GM12873 (cell line): ENCODE results near the gene TOP2A.

ENCODE experiments used
- TF ChIP-seq, protein P1 (sequence below): IDR thresholded peaks from 2 replicates; pipeline ENCODE4 v1.5.1; 2012; ENCODE audit warnings: low read depth, mild to moderate bottlenecking, moderate library complexity, low read length, control low read depth; ENCODE audit not compliant: insufficient read depth; ENCODE audit errors: missing control alignments

The TOP2A gene

DNA sequence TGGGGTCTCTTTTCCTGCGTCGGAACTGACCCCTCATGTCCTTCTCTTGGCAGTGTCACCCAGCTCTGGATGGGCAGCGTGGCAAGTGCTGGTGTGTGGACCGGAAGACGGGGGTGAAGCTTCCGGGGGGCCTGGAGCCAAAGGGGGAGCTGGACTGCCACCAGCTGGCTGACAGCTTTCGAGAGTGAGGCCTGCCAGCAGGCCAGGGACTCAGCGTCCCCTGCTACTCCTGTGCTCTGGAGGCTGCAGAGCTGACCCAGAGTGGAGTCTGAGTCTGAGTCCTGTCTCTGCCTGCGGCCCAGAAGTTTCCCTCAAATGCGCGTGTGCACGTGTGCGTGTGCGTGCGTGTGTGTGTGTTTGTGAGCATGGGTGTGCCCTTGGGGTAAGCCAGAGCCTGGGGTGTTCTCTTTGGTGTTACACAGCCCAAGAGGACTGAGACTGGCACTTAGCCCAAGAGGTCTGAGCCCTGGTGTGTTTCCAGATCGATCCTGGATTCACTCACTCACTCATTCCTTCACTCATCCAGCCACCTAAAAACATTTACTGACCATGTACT lies 38.8 kb upstream of the TOP2A start:
- TF ChIP-seq, protein P1, sequence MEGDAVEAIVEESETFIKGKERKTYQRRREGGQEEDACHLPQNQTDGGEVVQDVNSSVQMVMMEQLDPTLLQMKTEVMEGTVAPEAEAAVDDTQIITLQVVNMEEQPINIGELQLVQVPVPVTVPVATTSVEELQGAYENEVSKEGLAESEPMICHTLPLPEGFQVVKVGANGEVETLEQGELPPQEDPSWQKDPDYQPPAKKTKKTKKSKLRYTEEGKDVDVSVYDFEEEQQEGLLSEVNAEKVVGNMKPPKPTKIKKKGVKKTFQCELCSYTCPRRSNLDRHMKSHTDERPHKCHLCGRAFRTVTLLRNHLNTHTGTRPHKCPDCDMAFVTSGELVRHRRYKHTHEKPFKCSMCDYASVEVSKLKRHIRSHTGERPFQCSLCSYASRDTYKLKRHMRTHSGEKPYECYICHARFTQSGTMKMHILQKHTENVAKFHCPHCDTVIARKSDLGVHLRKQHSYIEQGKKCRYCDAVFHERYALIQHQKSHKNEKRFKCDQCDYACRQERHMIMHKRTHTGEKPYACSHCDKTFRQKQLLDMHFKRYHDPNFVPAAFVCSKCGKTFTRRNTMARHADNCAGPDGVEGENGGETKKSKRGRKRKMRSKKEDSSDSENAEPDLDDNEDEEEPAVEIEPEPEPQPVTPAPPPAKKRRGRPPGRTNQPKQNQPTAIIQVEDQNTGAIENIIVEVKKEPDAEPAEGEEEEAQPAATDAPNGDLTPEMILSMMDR, result no peak

GRCh38 chr17:40454613-40454995 lies 36.9 kb upstream of the TOP2A start:
- TF ChIP-seq, protein P1, result no peak

GRCh38 chr17:40453881-40454612 lies 36.4 kb upstream of the TOP2A start:
- TF ChIP-seq, protein P1, result no peak

DNA sequence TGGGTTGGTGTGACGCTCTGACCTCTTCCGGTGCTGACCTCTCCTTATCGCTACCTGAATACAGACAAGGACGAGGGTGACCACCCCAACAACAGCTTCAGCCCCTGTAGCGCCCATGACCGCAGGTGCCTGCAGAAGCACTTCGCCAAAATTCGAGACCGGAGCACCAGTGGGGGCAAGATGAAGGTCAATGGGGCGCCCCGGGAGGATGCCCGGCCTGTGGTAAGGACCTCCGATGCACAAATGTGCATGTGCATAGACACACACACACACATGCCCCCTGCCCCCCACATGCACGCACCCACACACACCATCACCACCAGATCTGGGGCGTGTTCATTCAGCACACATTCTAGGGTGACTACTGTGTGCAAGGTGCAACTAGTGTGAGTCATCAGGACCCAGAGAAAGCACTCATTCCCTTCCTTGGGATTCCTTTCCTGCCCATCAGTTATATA lies 35.3 kb upstream of the TOP2A start:
- TF ChIP-seq, protein P1, result no peak

DNA sequence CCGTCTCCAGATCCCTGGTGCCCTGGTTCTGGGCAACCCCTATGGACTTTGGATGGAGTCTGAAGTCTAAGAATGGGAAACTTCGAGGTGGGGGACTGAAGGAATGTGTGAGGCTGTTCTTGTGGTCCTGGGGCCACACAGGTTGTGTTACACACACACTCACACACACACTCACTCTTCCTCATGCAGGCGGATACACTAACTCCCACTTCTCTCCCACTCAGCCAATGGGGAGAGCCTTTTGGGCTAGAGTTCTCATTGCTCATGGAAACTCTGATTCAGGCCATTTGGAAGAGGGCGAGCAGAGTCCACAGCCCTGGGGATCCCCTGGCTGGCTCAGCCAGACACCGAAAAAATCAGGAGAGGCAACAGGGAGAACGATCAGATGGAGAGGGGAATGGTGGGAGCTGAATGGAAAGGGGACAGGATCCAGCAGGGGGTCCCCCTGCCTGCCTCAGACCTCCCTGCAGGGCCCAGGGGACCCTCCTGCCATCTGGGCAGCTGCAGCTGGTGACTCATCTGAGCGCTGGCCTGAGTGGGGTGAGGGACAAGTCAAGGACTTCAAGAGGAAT lies 34.6 kb upstream of the TOP2A start:
- TF ChIP-seq, protein P1, result no peak

DNA sequence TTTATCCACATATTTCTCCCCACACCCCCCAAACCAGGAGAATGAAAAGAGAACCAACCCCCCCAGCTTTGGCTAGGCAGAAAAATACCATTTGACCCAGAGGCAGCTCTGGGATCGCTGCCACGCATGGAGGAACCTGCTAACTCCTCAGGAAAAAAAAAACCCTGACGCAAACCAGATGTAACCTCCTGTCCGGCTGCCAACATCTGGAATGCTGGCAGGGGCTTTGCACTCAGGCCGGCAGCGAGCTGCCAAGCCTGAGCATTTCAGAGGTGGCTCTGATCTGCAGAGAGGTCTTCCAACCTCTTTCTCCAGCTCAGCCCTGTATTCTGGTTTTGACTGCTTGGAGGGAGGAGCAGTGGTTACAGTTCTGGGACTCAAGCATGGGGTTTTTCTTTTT lies 33.7 kb upstream of the TOP2A start:
- TF ChIP-seq, protein P1, result no peak

- TF ChIP-seq, protein P1, result peak; percentile 71
Measured at GRCh38 chr17:40450175-40450574, 32.5 kb upstream of the TOP2A start.
